Measurements from ENCODE around the gene RNF31.

The RNF31 gene

DNA sequence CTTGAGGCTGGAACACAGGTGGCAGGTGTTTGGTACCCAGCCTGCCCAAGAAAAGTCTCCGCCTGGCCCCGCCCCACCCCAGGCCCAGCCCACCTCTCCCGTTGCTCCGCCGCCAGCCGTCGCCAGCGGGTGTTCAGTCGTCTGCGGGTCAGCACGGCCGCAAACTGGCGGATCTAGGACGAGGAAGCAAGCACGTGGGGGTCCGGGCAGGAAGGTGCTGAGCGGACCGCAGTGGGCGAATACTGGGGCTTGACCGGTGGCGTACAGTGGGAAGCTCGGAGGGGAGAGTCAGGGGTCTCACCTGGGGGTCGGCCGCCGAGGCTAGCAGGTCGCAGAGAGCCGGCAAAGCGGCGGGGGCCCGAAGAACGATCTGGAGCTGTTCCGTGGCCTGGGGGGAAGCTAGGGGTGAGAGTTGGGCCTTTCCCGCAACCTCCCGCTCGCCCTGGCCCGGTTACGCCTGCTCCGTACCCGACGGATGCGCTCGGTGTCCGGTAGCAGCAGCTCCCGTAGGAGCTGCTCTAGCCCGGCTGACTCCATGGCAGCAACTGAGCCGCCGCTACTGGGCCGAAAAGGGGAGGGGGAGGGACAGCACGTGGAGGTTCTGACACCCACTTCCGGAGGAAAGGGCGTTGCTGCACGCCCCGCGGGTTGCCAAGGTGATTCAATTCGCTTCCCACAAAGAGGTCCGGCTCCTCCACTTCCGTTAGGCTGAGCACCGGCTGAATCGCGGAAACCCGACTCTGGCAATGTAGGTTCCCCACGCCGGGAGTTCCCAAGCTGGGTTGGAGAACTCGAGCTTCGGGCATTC lies 41.2 kb downstream of the RNF31 start, which contains the start of gene IPO4:
IPO4 (minus strand) TSS at position 566 of the 808 bp plus-strand sequence; CDS start at position 537, 29 bp downstream.
- peaks cover 53% of the 10 kb centered on the region for H3K36me3 ChIP-seq (ENCODE audit: control insufficient read depth, insufficient read depth, low read length, severe bottlenecking)
- H3K4me1 ChIP-seq (ENCODE audit: control insufficient read depth, insufficient read depth, low read length) = peaks cover 20% of the 10 kb centered on the region
- DNase-seq (ENCODE audit: low read depth) = peak; percentile 99
- peak within 1 kb of the TSS; percentile 92 for H3K9ac ChIP-seq (ENCODE audit: low read length)
- no peaks in the 10 kb centered on the region for H3K27me3 ChIP-seq (replicated peaks; ENCODE audit: control insufficient read depth, insufficient read depth, low read length)
- no peaks in the 10 kb centered on the region for H3K9me3 ChIP-seq (ENCODE audit: control insufficient read depth, low read length)
- peak within 1 kb of the TSS; percentile 91 for H3K4me3 ChIP-seq (ENCODE audit: low read length)

DNA sequence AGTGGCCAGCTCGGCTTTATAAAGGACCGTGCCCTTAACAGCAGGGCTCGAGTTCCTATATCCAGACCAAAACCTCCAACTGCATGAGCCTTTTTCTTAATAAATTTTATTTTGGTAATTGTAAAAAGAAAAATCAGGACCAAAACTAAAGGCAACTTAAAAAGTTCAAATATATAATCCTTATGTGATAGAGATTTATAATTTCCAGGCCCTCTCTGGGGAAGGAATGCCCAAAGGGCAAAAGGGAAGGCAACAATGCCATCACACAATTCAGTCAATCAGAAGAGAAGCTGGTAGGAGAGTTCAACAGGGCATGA lies 41.7 kb downstream of the RNF31 start:
- Histone ChIP-seq H3K36me3 (ENCODE audit: control insufficient read depth, insufficient read depth, low read length, severe bottlenecking) (peaks cover 49% of the 10 kb centered on the region), H3K9ac (ENCODE audit: low read length) (peak overlapping the region; percentile 92), H3K4me1 (ENCODE audit: control insufficient read depth, insufficient read depth, low read length) (peaks cover 22% of the 10 kb centered on the region), H3K9me3 (ENCODE audit: control insufficient read depth, low read length) (no peaks in the 10 kb centered on the region), H3K4me3 (ENCODE audit: low read length) (peak overlapping the region; percentile 91), H3K27me3 (replicated peaks; ENCODE audit: control insufficient read depth, insufficient read depth, low read length) (no peaks in the 10 kb centered on the region)
- no peak for DNase-seq (ENCODE audit: low read depth)

DNA sequence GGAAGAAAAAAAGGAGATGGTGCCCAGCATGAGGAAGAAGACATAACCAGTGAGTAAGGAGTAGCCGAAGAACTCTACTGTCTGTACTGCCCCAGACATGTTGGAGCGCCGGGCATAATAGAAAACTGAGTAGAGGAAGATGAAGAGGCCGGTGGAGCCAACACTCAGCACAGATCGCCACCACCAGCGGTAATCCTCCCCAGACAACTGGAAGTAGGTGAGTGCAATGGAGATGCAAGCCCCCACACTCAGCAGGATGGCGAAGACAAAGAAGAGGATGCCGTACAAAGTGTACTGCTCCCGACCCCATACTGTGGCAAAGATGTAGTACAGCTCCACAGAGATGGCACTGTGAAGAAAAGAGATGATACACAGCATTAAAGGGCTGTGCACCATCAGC lies 42.2 kb downstream of the RNF31 start:
- H3K9ac ChIP-seq (ENCODE audit: low read length) = peak overlapping the region; percentile 92
- peaks cover 26% of the 10 kb centered on the region for H3K4me1 ChIP-seq (ENCODE audit: control insufficient read depth, insufficient read depth, low read length)
- no peak overlapping the region for H3K4me3 ChIP-seq (ENCODE audit: low read length)
- DNase-seq (ENCODE audit: low read depth) = no peak
- peaks cover 44% of the 10 kb centered on the region for H3K36me3 ChIP-seq (ENCODE audit: control insufficient read depth, insufficient read depth, low read length, severe bottlenecking)
- H3K27me3 ChIP-seq (replicated peaks; ENCODE audit: control insufficient read depth, insufficient read depth, low read length) = no peaks in the 10 kb centered on the region
- no peaks in the 10 kb centered on the region for H3K9me3 ChIP-seq (ENCODE audit: control insufficient read depth, low read length)

DNA sequence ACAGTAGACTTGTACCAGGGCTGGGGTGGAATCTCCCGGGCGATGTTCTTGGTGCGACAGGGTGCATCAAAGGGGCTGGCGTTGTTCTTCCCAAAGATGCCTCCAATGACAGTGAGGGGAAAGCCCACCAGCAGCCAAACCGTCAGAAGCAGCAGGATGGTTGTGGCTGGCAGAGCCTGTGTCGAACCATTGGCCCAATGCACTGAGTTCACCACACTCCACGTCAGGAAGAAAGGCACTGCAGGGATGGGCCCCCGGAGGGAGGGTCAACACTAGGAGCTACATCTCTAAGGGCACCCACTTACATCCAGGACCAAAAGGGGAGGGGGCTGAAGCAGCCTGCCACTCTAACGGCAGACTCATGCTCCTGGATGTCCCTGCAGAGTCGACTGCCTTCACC lies 43.1 kb downstream of the RNF31 start:
- no peak overlapping the region for H3K9ac ChIP-seq (ENCODE audit: low read length)
- H3K36me3 ChIP-seq (ENCODE audit: control insufficient read depth, insufficient read depth, low read length, severe bottlenecking) = peaks cover 35% of the 10 kb centered on the region

DNA sequence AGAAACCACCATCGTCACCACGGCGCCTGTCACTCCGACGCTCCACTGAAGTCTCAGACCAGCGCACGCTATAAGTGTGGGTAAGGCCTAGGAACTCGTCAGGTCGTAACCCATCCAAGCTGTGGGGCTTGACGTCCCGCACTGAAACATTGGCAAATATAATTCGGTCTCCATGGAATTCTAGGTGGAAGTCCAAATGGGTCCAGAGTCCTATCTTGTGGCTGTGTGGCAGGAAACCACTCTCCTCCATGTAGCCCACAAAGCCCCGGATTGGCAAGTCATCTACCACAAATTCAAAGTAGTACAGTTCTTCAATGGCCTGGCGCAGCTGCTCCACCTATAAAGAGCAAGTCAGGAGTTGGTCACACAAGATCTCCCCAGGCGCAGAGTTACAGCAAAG lies 45.6 kb downstream of the RNF31 start:
- H3K4me1 ChIP-seq (ENCODE audit: control insufficient read depth, insufficient read depth, low read length) = peaks cover 27% of the 10 kb centered on the region
- H3K4me3 ChIP-seq (ENCODE audit: low read length) = no peak overlapping the region
- no peaks in the 10 kb centered on the region for H3K27me3 ChIP-seq (replicated peaks; ENCODE audit: control insufficient read depth, insufficient read depth, low read length)
- H3K9ac ChIP-seq (ENCODE audit: low read length) = no peak overlapping the region
- peaks cover 14% of the 10 kb centered on the region for H3K36me3 ChIP-seq (ENCODE audit: control insufficient read depth, insufficient read depth, low read length, severe bottlenecking)
- H3K9me3 ChIP-seq (ENCODE audit: control insufficient read depth, low read length) = no peaks in the 10 kb centered on the region
- DNase-seq (ENCODE audit: low read depth) = no peak

More for the DNA sequence above, 43.1 kb downstream of the RNF31 start:
- H3K9me3 ChIP-seq (ENCODE audit: control insufficient read depth, low read length) = no peaks in the 10 kb centered on the region
- no peaks in the 10 kb centered on the region for H3K27me3 ChIP-seq (replicated peaks; ENCODE audit: control insufficient read depth, insufficient read depth, low read length)
- H3K4me1 ChIP-seq (ENCODE audit: control insufficient read depth, insufficient read depth, low read length) = peaks cover 31% of the 10 kb centered on the region
- H3K4me3 ChIP-seq (ENCODE audit: low read length) = no peak overlapping the region
- no peak for DNase-seq (ENCODE audit: low read depth)

DNA sequence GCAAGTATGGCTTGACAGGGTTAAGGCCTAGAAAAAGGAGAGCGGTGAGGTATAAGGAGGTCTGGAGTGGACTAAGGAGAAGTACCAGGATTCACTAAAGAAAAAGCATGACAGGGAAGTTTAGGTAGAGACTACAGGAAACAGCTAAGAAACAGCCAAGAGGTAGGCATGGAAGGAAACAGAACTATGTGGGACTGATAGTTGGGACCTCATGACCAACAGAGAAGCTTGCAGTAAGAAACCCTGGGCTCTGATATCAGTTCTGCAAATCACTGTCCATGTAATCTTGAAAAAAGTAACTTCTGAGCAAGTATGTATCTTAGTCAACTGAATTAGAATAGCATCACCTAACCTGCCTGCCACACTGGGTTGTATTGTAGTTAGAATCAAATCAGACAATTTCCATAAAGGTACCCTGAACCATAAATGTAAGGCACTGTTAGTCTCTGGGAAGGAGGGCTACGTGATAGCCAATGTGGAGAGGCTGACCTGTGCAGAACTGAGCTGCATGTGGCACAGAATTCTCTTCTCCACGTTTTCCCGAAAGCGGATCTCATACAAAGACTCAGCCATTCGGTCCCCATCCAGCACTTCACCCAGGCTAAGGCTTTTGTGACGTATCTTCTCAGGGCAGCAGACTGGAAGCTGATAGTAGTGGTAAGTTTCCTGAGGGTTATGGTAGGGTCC lies 47.0 kb downstream of the RNF31 start:
- no peaks in the 10 kb centered on the region for H3K9me3 ChIP-seq (ENCODE audit: control insufficient read depth, low read length)
- H3K4me1 ChIP-seq (ENCODE audit: control insufficient read depth, insufficient read depth, low read length) = peaks cover 21% of the 10 kb centered on the region
- H3K27me3 ChIP-seq (replicated peaks; ENCODE audit: control insufficient read depth, insufficient read depth, low read length) = no peaks in the 10 kb centered on the region
- no peak for DNase-seq (ENCODE audit: low read depth)
- peaks cover 14% of the 10 kb centered on the region for H3K36me3 ChIP-seq (ENCODE audit: control insufficient read depth, insufficient read depth, low read length, severe bottlenecking)
- peak overlapping the region; percentile 99 for H3K9ac ChIP-seq (ENCODE audit: low read length)
- H3K4me3 ChIP-seq (ENCODE audit: low read length) = peak overlapping the region; percentile 97

DNA sequence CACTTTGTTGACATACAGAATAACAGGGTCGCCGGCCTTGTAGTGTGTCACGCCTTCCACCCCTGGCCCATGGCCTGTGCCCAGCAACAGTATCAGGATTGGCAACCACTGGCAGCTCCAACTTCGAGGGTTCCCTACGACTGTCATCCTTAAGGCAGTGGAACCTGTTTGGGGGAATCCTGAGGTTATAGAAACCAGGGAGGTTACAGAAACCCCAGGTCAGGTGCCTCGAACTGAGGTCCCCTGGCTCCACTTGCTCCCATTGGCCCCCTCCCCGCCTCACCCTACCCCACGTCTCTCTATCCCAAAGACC lies 47.5 kb downstream of the RNF31 start:
- Histone ChIP-seq H3K4me1 (ENCODE audit: control insufficient read depth, insufficient read depth, low read length) (peaks cover 19% of the 10 kb centered on the region), H3K36me3 (ENCODE audit: control insufficient read depth, insufficient read depth, low read length, severe bottlenecking) (peaks cover 14% of the 10 kb centered on the region), H3K9me3 (ENCODE audit: control insufficient read depth, low read length) (no peaks in the 10 kb centered on the region), H3K9ac (ENCODE audit: low read length) (peak overlapping the region; percentile 99), H3K4me3 (ENCODE audit: low read length) (peak overlapping the region; percentile 97), H3K27me3 (replicated peaks; ENCODE audit: control insufficient read depth, insufficient read depth, low read length) (no peaks in the 10 kb centered on the region)
- DNase-seq (ENCODE audit: low read depth) = no peak

DNA sequence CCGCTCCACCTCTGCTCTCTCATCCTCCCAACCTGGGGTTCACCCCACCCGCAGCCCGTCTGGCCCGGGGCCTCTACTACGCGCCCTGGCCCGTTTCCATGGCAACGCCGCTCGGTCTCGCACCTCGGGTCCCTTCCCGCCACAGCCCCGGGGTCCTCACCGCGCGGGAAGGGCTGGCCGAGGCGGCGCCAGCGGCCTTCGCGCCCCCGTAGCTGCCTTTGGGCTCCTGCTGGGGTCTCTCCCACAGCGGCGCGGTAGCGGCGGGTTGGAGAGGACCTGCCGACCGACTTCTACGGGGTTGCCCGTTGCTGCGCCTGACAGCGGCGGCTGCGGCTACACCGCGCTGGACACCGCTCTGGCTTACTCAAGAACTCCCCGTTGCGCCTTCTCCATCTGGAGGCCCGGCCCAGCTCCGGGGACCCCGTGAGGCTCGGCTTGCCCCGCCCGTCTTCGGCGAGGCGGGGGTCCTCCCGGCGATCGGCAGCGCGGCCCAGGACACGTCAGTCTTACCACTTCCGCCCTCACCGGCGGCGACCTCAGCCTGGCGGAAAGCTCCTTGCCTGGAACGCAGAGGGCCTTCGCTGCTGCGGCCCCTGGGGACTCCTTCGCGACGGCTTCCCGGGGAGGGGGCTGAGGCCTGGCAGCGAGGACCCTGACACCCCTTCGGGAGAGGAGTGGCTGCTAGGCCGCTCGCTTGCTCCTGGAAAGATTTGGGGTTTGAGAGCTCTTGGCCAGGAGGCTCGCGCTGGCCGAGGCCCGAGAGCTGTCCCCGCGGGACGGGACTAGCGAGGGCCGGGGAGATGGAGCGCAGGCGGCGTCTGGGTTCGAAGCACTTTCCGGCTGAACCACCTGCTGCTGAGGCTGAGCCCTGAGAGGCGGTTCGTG lies 48.1 kb downstream of the RNF31 start, which contains the start of gene TM9SF1:
TM9SF1 (minus strand) TSS at position 256 of the 885 bp plus-strand sequence. CDS start 422 bp downstream, outside the sequence.
- Histone ChIP-seq H3K27me3 (replicated peaks; ENCODE audit: control insufficient read depth, insufficient read depth, low read length) (no peaks in the 10 kb centered on the region), H3K9me3 (ENCODE audit: control insufficient read depth, low read length) (no peaks in the 10 kb centered on the region), H3K9ac (ENCODE audit: low read length) (peak within 1 kb of the TSS; percentile 99), H3K4me3 (ENCODE audit: low read length) (peak within 1 kb of the TSS; percentile 97), H3K36me3 (ENCODE audit: control insufficient read depth, insufficient read depth, low read length, severe bottlenecking) (peaks cover 14% of the 10 kb centered on the region), H3K4me1 (ENCODE audit: control insufficient read depth, insufficient read depth, low read length) (peaks cover 19% of the 10 kb centered on the region)
- peak; percentile 92 for DNase-seq (ENCODE audit: low read depth)

DNA sequence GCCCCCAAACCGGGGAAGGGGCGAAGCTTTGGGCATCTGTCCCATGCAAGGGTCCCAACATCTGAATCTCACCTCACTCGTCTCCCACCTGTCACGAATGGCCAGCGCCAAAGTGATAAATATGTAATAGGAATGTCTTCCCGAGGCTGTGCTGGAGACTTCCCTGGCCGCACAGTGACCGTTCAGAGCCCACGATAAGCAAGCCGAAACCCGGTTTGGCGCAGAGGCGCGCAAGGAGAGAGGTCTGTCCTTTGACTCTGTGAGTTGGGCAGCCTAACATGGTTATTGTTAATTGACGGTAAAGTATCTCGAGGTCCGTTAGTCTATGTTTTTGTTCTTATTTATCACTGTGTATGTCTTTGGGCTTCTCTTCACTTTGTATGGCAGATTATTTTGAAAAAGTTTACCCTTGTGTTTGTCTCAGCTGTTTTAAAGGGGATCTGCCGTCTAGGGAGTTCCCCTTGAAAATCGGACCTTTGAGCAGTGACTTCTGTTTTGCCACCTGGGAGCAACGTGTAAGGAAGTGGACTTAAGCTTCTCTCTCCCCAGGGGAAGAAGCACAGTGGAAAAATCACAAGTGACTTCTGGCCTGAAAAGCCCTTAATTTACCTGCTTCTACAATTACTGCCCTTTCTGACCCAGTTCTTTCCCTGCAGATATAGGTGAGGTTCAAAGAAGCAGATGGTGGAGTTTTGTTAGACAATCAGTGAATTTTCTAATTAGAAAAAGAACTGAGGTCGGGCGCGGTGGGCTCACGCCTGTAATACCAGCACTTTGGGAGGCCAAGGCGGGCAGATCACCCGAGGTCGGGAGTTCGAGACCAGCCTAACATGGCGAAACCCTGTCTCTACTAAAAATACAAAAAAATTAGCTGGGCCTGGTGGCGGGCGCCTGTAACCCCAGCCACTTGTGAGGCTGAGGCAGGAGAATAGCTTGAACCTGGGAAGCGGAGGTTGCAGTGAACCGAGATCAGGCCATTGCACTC lies 49.1 kb downstream of the RNF31 start:
- H3K9me3 ChIP-seq (ENCODE audit: control insufficient read depth, low read length) = no peaks in the 10 kb centered on the region
- peak; percentile 63 for DNase-seq (ENCODE audit: low read depth)
- peaks cover 12% of the 10 kb centered on the region for H3K36me3 ChIP-seq (ENCODE audit: control insufficient read depth, insufficient read depth, low read length, severe bottlenecking)

DNA sequence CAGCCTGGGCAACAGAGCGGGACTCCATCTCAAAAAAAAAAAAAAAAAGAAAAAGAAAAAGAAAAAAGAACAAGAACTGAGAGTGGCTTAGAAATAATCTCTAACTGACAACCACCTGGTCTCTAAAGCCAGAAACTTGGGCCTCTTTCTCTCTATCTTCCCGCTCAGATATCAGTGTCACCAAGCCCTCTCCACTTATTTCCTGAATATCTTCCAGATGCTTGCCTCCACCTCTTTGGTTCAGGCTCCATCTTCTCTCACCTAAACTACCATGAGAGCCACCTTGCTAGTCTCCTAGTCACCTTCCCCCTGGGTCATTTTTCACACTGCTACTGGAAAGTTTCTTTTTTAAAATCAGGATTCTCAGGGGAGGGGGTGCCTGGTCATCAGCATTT lies 49.8 kb downstream of the RNF31 start:
- H3K4me1 ChIP-seq (ENCODE audit: control insufficient read depth, insufficient read depth, low read length) = peaks cover 19% of the 10 kb centered on the region
- no peaks in the 10 kb centered on the region for H3K27me3 ChIP-seq (replicated peaks; ENCODE audit: control insufficient read depth, insufficient read depth, low read length)
- no peak for DNase-seq (ENCODE audit: low read depth)
- H3K9me3 ChIP-seq (ENCODE audit: control insufficient read depth, low read length) = no peaks in the 10 kb centered on the region
- H3K36me3 ChIP-seq (ENCODE audit: control insufficient read depth, insufficient read depth, low read length, severe bottlenecking) = peaks cover 15% of the 10 kb centered on the region
- H3K9ac ChIP-seq (ENCODE audit: low read length) = no peak overlapping the region
- H3K4me3 ChIP-seq (ENCODE audit: low read length) = no peak overlapping the region

More for the DNA sequence above, 49.1 kb downstream of the RNF31 start:
- Histone ChIP-seq H3K4me3 (ENCODE audit: low read length) (peak overlapping the region; percentile 97), H3K27me3 (replicated peaks; ENCODE audit: control insufficient read depth, insufficient read depth, low read length) (no peaks in the 10 kb centered on the region), H3K4me1 (ENCODE audit: control insufficient read depth, insufficient read depth, low read length) (peaks cover 19% of the 10 kb centered on the region), H3K9ac (ENCODE audit: low read length) (peak overlapping the region; percentile 99)
